GM15510 (cell line): ENCODE data around the gene SCG5.

Source experiments
- POLR2A ChIP-seq: IDR thresholded peaks from 3 replicates; pipeline ENCODE4 v1.6.1; 2011; ENCODE audit warnings: borderline replicate concordance; ENCODE audit not compliant: insufficient read length; ENCODE audit errors: extremely low read depth

SCG5 gene

DNA sequence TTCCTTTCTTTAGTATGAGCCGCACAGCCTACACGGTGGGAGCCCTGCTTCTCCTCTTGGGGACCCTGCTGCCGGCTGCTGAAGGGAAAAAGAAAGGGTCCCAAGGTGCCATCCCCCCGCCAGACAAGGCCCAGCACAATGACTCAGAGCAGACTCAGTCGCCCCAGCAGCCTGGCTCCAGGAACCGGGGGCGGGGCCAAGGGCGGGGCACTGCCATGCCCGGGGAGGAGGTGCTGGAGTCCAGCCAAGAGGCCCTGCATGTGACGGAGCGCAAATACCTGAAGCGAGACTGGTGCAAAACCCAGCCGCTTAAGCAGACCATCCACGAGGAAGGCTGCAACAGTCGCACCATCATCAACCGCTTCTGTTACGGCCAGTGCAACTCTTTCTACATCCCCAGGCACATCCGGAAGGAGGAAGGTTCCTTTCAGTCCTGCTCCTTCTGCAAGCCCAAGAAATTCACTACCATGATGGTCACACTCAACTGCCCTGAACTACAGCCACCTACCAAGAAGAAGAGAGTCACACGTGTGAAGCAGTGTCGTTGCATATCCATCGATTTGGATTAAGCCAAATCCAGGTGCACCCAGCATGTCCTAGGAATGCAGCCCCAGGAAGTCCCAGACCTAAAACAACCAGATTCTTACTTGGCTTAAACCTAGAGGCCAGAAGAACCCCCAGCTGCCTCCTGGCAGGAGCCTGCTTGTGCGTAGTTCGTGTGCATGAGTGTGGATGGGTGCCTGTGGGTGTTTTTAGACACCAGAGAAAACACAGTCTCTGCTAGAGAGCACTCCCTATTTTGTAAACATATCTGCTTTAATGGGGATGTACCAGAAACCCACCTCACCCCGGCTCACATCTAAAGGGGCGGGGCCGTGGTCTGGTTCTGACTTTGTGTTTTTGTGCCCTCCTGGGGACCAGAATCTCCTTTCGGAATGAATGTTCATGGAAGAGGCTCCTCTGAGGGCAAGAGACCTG is 89.5 kb downstream of the SCG5 start:
- no peak for TF ChIP-seq POLR2A

DNA sequence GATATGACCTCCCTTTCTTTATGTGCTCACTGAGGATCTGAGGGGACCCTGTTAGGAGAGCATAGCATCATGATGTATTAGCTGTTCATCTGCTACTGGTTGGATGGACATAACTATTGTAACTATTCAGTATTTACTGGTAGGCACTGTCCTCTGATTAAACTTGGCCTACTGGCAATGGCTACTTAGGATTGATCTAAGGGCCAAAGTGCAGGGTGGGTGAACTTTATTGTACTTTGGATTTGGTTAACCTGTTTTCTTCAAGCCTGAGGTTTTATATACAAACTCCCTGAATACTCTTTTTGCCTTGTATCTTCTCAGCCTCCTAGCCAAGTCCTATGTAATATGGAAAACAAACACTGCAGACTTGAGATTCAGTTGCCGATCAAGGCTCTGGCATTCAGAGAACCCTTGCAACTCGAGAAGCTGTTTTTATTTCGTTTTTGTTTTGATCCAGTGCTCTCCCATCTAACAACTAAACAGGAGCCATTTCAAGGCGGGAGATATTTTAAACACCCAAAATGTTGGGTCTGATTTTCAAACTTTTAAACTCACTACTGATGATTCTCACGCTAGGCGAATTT is 91.2 kb downstream of the SCG5 start:
- TF ChIP-seq POLR2A: no peak

DNA sequence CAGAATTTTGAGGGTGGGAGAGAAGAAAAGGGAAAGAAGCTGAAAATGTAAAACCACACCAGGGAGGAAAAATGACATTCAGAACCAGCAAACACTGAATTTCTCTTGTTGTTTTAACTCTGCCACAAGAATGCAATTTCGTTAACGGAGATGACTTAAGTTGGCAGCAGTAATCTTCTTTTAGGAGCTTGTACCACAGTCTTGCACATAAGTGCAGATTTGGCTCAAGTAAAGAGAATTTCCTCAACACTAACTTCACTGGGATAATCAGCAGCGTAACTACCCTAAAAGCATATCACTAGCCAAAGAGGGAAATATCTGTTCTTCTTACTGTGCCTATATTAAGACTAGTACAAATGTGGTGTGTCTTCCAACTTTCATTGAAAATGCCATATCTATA is 91.8 kb downstream of the SCG5 start:
- no peak for TF ChIP-seq POLR2A

DNA sequence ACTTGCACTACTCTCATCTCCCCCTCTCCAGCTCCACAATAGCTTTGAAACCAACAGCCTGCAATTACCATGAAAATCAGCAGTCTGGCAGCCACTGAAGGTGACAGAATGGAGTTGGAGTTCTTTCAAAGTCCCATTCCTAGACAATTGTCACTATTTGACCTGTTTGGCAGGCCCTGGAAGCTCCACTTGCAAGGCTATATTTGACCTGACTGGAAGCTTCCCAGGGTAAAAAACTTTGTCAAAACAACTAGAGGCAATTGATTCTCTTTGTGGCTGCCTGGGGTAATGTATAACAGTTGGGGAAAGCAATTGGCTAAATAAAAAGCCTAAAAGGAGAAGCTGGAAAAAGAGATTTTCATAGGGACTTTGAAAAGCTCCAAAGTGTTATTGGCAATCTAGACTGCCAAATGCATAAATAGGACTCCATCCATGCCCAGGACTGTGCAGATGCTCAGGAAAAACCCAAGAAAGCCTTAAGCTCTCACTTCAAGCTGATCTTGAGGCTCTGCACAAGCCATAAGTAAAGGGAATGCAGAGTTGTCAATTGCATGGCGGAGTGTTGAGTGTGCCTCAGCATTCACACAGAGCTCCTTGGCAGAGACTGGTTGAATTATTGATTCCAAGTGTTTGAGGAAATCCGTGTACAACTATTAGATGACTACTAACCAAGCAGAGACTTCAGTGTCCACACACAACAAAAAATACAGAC is 94.6 kb downstream of the SCG5 start:
- TF ChIP-seq POLR2A: no peak

- no peak for TF ChIP-seq POLR2A
Observed at GRCh38 chr15:32736701-32737061, 95.2 kb downstream of the SCG5 start.

GRCh38 chr15:32737304-32737703 is 95.8 kb downstream of the SCG5 start:
- no peak for TF ChIP-seq POLR2A

DNA sequence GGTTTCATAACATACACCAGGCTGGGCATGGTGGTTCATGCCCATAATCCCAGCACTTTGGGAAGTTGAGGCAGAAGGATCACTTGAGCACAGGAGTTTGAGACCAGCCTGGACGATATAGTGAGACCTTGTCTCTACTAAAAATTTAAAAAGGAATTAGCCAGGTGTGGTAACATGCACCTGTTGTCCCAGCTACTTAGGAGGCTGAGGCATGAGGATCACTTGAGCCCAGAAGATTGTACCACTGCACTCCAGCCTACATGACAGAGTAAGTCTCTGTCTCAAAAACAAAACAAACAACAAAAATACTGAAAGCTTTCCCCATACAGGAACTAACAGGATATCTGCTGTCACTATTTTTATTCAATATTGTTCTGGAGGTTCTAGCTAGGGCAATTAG is 97.2 kb downstream of the SCG5 start:
- no peak for TF ChIP-seq POLR2A

DNA sequence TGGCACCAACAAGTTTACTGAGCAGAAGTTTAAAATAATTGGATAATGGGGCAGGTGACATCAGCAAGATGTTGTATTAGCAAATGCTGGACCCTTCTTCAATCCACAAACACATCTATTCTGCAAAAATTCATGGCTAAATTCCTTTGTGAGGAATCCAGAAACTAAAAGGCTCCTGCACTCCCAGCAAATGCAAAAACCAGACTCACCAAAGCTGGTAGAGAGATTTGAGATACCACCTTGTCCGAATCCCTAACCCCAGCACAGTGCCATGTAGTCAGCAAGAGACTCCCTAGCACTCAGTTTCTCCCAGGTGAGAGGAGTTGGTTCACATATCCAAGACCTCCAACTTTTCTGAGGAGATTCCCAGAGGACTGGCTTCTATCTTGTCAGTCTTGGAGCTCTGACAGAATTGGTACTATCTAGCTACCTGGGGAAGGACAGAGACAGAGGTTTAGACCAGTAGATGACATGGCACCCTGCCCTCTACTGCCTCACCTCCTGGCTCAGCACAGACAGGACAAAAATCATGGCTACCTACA is 98.1 kb downstream of the SCG5 start:
- TF ChIP-seq POLR2A: no peak

DNA sequence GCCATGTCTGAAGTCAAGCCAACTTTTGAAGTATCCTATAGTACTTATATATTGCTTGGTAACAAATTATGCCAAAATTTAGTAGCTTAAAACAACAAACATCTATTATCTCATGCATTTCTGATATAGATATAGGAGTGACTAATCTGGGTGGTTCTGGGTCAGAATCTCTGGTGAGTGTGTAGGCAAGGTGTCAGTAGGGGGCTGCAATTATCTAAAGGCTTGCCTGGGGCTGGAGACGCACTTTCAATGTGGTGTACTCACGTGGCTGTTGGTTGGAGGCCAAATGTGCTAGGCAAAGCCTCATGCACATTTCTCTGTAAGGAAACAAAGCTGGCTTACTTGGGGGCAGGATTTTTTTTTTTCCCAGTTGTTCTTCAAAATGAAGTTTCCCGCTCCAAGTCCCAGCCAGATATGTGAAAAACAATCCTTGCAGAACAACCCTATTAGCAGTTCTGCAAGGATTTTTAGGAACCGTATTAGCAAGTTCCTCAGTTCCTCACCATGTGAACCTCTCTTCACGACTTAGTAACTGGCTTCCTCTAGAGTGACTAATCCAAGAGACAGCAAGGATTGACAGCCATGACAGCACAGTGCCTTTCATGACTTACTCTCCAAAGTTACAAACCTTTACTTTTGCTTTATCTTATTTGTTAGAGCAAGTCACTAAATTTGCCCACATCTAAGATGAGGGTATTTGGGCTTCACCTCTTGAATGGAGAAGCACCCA is 102.1 kb downstream of the SCG5 start:
- no peak for TF ChIP-seq POLR2A

DNA sequence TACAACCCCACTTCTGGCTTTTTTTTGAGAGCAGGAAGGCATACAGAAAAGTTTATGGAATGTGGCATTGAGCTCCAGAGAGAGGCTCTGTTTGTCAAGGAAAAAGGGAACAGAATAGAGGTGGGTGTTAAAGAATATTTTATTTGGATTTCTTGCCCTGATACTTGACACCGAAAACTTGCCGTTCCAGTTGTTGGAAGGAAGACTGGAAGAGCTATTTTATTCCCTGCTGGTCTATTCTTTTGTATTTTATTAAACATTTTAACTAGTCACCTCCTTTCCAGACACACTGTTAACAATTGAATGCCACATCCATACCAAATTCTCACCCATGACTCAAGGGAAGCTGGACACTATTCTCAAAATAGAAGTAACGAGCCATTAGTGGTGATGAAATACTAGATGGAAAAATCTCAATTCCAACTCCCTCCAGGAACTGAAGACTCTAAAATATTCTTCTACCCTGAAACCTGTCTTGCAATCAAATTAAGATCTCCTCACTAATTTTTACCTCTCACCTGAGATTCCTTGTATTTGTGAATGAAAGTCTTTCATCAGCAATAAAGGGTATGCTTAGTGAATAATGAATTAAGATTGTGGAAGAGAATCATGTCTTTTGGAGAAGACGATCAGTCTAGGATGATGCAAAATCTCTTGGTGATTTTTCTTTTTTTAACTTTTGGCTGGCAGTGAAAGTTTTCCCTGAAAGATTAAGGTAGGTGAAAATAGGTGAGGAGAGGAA is 104.8 kb downstream of the SCG5 start:
- TF ChIP-seq POLR2A: no peak
